ENCODE results near the gene TRIM65. TPM values are rescaled to one million over a fixed set of nuclear protein-coding genes. Genes with fewer than 3 reads are reported as not detected.

TRIM65 gene
- total and polyA plus RNA-seq, 2 of the 13 experiments (the other 11 are each of a cell fraction or from before 2014, with no cell fraction given) = 10.3 to 22.4 TPM

DNA sequence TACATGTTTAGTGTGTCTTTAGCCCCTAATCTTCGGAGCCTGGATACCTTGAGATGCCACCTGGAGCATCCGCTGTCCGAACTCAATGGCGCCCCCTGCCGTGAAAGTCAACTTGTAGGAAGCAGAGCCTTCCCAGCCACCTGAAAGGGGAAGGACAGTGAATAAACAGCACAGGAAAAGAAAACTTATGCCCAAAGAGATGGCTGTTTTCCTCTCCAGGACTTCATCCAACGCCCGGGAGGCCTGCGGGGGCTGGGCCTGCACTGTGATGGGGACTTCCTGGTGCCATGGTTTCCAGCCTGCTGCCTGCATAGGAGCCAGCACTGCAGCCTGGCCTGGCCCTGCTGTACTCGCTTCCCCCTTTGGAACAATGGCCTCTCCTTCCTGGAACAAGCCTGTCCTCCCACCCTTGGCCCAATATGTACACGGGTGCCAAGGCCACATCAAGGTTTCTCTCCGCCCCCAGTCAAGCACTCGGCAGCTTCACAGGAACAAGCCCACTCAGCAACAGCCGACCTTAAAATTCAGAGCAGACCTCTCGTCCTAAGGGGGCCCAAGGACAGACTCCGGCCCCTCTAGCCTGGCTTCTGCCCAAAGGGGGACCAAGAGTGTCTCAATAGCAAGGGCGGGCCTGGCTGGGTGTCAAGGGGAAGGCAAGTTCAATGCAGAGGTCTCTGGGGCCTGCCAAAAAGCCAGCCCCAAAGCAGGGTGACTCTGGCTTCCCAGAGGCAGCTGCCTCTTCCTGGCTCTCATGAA is 48.0 kb downstream of the TRIM65 start (continued):
- TF ChIP-seq, protein P1, sequence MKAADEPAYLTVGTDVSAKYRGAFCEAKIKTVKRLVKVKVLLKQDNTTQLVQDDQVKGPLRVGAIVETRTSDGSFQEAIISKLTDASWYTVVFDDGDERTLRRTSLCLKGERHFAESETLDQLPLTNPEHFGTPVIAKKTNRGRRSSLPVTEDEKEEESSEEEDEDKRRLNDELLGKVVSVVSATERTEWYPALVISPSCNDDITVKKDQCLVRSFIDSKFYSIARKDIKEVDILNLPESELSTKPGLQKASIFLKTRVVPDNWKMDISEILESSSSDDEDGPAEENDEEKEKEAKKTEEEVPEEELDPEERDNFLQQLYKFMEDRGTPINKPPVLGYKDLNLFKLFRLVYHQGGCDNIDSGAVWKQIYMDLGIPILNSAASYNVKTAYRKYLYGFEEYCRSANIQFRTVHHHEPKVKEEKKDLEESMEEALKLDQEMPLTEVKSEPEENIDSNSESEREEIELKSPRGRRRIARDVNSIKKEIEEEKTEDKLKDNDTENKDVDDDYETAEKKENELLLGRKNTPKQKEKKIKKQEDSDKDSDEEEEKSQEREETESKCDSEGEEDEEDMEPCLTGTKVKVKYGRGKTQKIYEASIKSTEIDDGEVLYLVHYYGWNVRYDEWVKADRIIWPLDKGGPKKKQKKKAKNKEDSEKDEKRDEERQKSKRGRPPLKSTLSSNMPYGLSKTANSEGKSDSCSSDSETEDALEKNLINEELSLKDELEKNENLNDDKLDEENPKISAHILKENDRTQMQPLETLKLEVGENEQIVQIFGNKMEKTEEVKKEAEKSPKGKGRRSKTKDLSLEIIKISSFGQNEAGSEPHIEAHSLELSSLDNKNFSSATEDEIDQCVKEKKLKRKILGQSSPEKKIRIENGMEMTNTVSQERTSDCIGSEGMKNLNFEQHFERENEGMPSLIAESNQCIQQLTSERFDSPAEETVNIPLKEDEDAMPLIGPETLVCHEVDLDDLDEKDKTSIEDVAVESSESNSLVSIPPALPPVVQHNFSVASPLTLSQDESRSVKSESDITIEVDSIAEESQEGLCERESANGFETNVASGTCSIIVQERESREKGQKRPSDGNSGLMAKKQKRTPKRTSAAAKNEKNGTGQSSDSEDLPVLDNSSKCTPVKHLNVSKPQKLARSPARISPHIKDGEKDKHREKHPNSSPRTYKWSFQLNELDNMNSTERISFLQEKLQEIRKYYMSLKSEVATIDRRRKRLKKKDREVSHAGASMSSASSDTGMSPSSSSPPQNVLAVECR (CRISPR knock-in tag; IDR thresholded peaks at IDR 0.05; ENCODE audit: borderline replicate concordance) = peak; percentile 51; the same call in 1 of the 2 replicates
- TF ChIP-seq, protein P2, sequence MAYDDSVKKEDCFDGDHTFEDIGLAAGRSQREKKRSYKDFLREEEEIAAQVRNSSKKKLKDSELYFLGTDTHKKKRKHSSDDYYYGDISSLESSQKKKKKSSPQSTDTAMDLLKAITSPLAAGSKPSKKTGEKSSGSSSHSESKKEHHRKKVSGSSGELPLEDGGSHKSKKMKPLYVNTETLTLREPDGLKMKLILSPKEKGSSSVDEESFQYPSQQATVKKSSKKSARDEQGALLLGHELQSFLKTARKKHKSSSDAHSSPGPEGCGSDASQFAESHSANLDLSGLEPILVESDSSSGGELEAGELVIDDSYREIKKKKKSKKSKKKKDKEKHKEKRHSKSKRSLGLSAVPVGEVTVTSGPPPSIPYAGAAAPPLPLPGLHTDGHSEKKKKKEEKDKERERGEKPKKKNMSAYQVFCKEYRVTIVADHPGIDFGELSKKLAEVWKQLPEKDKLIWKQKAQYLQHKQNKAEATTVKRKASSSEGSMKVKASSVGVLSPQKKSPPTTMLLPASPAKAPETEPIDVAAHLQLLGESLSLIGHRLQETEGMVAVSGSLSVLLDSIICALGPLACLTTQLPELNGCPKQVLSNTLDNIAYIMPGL (CRISPR knock-in tag; IDR thresholded peaks at IDR 0.05; ENCODE audit: borderline replicate concordance in 1 of 2, low read depth in 1 of 2) = peak; percentile 43 to 69; a peak in 3 of 4 replicates
- peak; percentile 9; the same call in 1 of the 2 replicates for TF ChIP-seq ESRRA (CRISPR knock-in tag; IDR thresholded peaks at IDR 0.05; ENCODE audit: low read depth)
- TF ChIP-seq, protein P3, sequence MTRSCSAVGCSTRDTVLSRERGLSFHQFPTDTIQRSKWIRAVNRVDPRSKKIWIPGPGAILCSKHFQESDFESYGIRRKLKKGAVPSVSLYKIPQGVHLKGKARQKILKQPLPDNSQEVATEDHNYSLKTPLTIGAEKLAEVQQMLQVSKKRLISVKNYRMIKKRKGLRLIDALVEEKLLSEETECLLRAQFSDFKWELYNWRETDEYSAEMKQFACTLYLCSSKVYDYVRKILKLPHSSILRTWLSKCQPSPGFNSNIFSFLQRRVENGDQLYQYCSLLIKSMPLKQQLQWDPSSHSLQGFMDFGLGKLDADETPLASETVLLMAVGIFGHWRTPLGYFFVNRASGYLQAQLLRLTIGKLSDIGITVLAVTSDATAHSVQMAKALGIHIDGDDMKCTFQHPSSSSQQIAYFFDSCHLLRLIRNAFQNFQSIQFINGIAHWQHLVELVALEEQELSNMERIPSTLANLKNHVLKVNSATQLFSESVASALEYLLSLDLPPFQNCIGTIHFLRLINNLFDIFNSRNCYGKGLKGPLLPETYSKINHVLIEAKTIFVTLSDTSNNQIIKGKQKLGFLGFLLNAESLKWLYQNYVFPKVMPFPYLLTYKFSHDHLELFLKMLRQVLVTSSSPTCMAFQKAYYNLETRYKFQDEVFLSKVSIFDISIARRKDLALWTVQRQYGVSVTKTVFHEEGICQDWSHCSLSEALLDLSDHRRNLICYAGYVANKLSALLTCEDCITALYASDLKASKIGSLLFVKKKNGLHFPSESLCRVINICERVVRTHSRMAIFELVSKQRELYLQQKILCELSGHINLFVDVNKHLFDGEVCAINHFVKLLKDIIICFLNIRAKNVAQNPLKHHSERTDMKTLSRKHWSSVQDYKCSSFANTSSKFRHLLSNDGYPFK (CRISPR knock-in tag; IDR thresholded peaks at IDR 0.05; ENCODE audit: borderline replicate concordance) = peak; percentile 52; the same call in 1 of the 2 replicates
- peak; percentile 60 for TF ChIP-seq HOXA3 (CRISPR knock-in tag; IDR thresholded peaks at IDR 0.05)
- no peak for TF ChIP-seq EEA1 (CRISPR knock-in tag; IDR thresholded peaks at IDR 0.05; ENCODE audit: borderline replicate concordance)
- TF ChIP-seq GABPB1 (CRISPR knock-in tag; IDR thresholded peaks at IDR 0.05) = 0 out of 2 replicates have a peak, but pooled peaks have one; percentile 29
- TF ChIP-seq RXRB (CRISPR knock-in tag; IDR thresholded peaks at IDR 0.05; ENCODE audit: borderline replicate concordance) = peak; percentile 27; the same call in 1 of the 2 replicates
- 0 out of 2 replicates have a peak, but pooled peaks have one; percentile 14 for TF ChIP-seq RFXAP (CRISPR knock-in tag; IDR thresholded peaks at IDR 0.05; ENCODE audit: borderline replicate concordance)
- peak; percentile 31; the same call in 1 of the 2 replicates for TF ChIP-seq CREM (IDR thresholded peaks at IDR 0.05)
- TF ChIP-seq CREM (CRISPR knock-in tag; IDR thresholded peaks at IDR 0.05) = no peak
- TF ChIP-seq, protein P4, sequence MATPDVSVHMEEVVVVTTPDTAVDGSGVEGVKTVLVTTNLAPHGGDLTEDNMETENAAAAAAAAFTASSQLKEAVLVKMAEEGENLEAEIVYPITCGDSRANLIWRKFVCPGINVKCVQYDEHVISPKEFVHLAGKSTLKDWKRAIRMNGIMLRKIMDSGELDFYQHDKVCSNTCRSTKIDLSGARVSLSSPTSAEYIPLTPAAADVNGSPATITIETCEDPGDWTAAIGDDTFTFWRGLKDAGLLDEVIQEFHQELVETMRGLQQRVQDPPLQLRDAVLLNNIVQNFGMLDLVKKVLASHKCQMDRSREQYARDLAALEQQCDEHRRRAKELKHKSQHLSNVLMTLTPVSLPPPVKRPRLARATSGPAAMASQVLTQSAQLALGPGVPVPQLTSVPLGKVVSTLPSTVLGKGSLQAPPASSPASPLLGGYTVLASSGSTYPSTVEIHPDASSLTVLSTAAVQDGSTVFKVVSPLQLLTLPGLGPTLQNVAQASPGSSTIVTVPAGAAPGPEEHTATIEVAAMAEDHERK (CRISPR knock-in tag; IDR thresholded peaks at IDR 0.05; ENCODE audit: low read depth) = no peak
- no peak for TF ChIP-seq LCORL (IDR thresholded peaks at IDR 0.05)
- peak; percentile 76 for TF ChIP-seq LCORL (CRISPR knock-in tag; IDR thresholded peaks at IDR 0.05)
- TF ChIP-seq ZSCAN30 (CRISPR knock-in tag; IDR thresholded peaks at IDR 0.05) = no peak
- 0 out of 2 replicates have a peak, but pooled peaks have one; percentile 33 for TF ChIP-seq ZSCAN21 (CRISPR knock-in tag; IDR thresholded peaks at IDR 0.05; ENCODE audit: borderline replicate concordance)

All from HepG2 (cell line).